GM21423 (cell line): ENCODE results near the gene PARP12.

Source experiments
- ATAC-seq: cut with Tn5 transposase; IDR thresholded peaks from one replicate; pipeline ENCODE4 v1.9.1; 2021; ENCODE audit warnings: mild to moderate bottlenecking, moderate library complexity; ENCODE audit not compliant: unreplicated experiment

Gene PARP12

GRCh38 chr7:140035400-140036223 lies 27.1 kb downstream of the PARP12 start:
- no peak for ATAC-seq

GRCh38 chr7:140034421-140034820 lies 28.3 kb downstream of the PARP12 start:
- no peak for ATAC-seq

GRCh38 chr7:140033779-140034363 lies 28.9 kb downstream of the PARP12 start:
- ATAC-seq = no peak

- ATAC-seq = no peak
These were observed 29.7 kb downstream of the PARP12 start for GRCh38 chr7:140033036-140033435.

GRCh38 chr7:140031364-140031763 lies 31.4 kb downstream of the PARP12 start:
- no peak for ATAC-seq

- ATAC-seq = no peak
These were observed 33.7 kb downstream of the PARP12 start for GRCh38 chr7:140029072-140029471.

- no peak for ATAC-seq
These were observed 34.4 kb downstream of the PARP12 start for GRCh38 chr7:140028311-140028710.

GRCh38 chr7:140027858-140028257 lies 34.9 kb downstream of the PARP12 start:
- ATAC-seq = no peak

- ATAC-seq = no peak
These were observed 35.8 kb downstream of the PARP12 start for GRCh38 chr7:140026935-140027334.

GRCh38 chr7:140025814-140026433 lies 36.8 kb downstream of the PARP12 start:
- ATAC-seq = no peak

- no peak for ATAC-seq
These were observed 37.5 kb downstream of the PARP12 start for GRCh38 chr7:140025241-140025640.

- ATAC-seq = no peak
These were observed 38.2 kb downstream of the PARP12 start for GRCh38 chr7:140024585-140024984.

- no peak for ATAC-seq
These were observed 39.0 kb downstream of the PARP12 start for GRCh38 chr7:140023728-140024127.

- ATAC-seq = no peak
These were observed 40.1 kb downstream of the PARP12 start for GRCh38 chr7:140022582-140023211.

GRCh38 chr7:140021603-140022002 lies 41.1 kb downstream of the PARP12 start:
- no peak for ATAC-seq

GRCh38 chr7:140019606-140020005 lies 43.1 kb downstream of the PARP12 start:
- ATAC-seq = no peak

GRCh38 chr7:140019172-140019571 lies 43.6 kb downstream of the PARP12 start:
- ATAC-seq = no peak

GRCh38 chr7:140018125-140019043 lies 44.4 kb downstream of the PARP12 start:
- ATAC-seq = no peak

- ATAC-seq = no peak
These were observed 45.2 kb downstream of the PARP12 start for GRCh38 chr7:140017543-140017942.

GRCh38 chr7:140017034-140017433 lies 45.7 kb downstream of the PARP12 start:
- ATAC-seq = no peak

- ATAC-seq = no peak
These were observed 46.2 kb downstream of the PARP12 start for GRCh38 chr7:140016540-140016939.
